H9 (cell line): Measurements from ENCODE around the gene RBP4. TPM values are rescaled to one million over a fixed set of nuclear protein-coding genes. Genes with fewer than 3 reads are reported as not detected.

Experiments used
- DNase-seq: peaks from one replicate; pipeline ENCODE4 v3.0.0-alpha.2; 2017
- H2AFZ ChIP-seq: one replicate; pipeline ENCODE4 v1.6.1; 2013; ENCODE audit warnings: mild to moderate bottlenecking, low read length, control low read depth, moderate library complexity
- H2AK5ac ChIP-seq: 2 replicates; pipeline ENCODE4 v1.6.1; 2013; ENCODE audit warnings: low read length, control low read depth, mixed read lengths; ENCODE audit not compliant: insufficient read length
- H2BK120ac ChIP-seq: one replicate; pipeline ENCODE4 v1.6.1; 2013; ENCODE audit warnings: low read depth, mild to moderate bottlenecking, low read length, control low read depth, inconsistent platforms; ENCODE audit not compliant: poor library complexity, severe bottlenecking
- H2BK12ac ChIP-seq: 2 replicates; pipeline ENCODE4 v1.6.1; 2013; ENCODE audit warnings: low read length, control low read depth, mixed read lengths, low read depth; ENCODE audit not compliant: insufficient read length
- H2BK15ac ChIP-seq: 2 replicates; pipeline ENCODE4 v1.6.1; 2013; ENCODE audit warnings: low read depth, low read length, control low read depth
- H2BK20ac ChIP-seq: one replicate; pipeline ENCODE4 v1.6.1; 2013; ENCODE audit warnings: low read depth, mild to moderate bottlenecking, low read length, control low read depth, inconsistent platforms; ENCODE audit not compliant: poor library complexity, severe bottlenecking
- H2BK5ac ChIP-seq: 2 replicates; pipeline ENCODE4 v1.6.1; 2013; ENCODE audit warnings: low read length, control low read depth, mixed read lengths; ENCODE audit not compliant: insufficient read length
- H3K14ac ChIP-seq: 2 replicates; pipeline ENCODE4 v1.6.1; 2013; ENCODE audit warnings: low read length, control low read depth; ENCODE audit not compliant: insufficient read depth
- H3K18ac ChIP-seq: 2 replicates; pipeline ENCODE4 v1.6.1; 2013; ENCODE audit warnings: low read depth, mild to moderate bottlenecking, mixed read lengths, low read length, control low read depth; ENCODE audit not compliant: insufficient read length
- H3K23ac ChIP-seq: 2 replicates; pipeline ENCODE4 v1.6.1; 2013; ENCODE audit warnings: low read length, control low read depth, mixed read lengths, low read depth; ENCODE audit not compliant: insufficient read length
- H3K23me2 ChIP-seq: 2 replicates; pipeline ENCODE4 v1.6.1; 2013; ENCODE audit warnings: low read depth, mild to moderate bottlenecking, mixed read lengths, low read length, control low read depth; ENCODE audit not compliant: insufficient read length, poor library complexity, severe bottlenecking
- H3K27ac ChIP-seq: 2 replicates; pipeline ENCODE4 v1.5.1; 2013; ENCODE audit warnings: low read length, control low read depth, mixed read lengths, low read depth; ENCODE audit not compliant: insufficient read length
- H3K27me3 ChIP-seq: 2 replicates; pipeline ENCODE4 v1.6.1; 2013; ENCODE audit warnings: low read length, control low read depth, inconsistent platforms; ENCODE audit not compliant: insufficient read depth
- H3K4ac ChIP-seq: 2 replicates; pipeline ENCODE4 v1.6.1; 2013; ENCODE audit warnings: low read depth, mild to moderate bottlenecking, control low read depth, inconsistent platforms, low read length, moderate library complexity
- H3K4me1 ChIP-seq: 2 replicates; pipeline ENCODE4 v1.6.1; 2013; ENCODE audit warnings: low read length, control low read depth, inconsistent platforms; ENCODE audit not compliant: insufficient read depth
- H3K4me2 ChIP-seq: 2 replicates; pipeline ENCODE4 v1.6.1; 2013; ENCODE audit warnings: low read length, control low read depth, mixed read lengths; ENCODE audit not compliant: insufficient read length, insufficient read depth
- H3K56ac ChIP-seq: 2 replicates; pipeline ENCODE4 v1.6.1; 2013; ENCODE audit warnings: low read depth, mild to moderate bottlenecking, mixed read lengths, low read length, control low read depth; ENCODE audit not compliant: insufficient read length
- H3K79me1 ChIP-seq: 2 replicates; pipeline ENCODE4 v1.6.1; 2013; ENCODE audit warnings: low read depth, mild to moderate bottlenecking, moderate library complexity, low read length, control low read depth, inconsistent platforms; ENCODE audit not compliant: insufficient read depth, poor library complexity, severe bottlenecking
- H3K79me2 ChIP-seq: 2 replicates; pipeline ENCODE4 v1.6.1; 2013; ENCODE audit warnings: low read length, control low read depth, inconsistent platforms; ENCODE audit not compliant: insufficient read depth
- H3K9ac ChIP-seq: 2 replicates; pipeline ENCODE4 v1.6.1; 2013; ENCODE audit warnings: low read length, control low read depth, mixed read lengths; ENCODE audit not compliant: insufficient read length; ENCODE audit errors: extremely low read depth
- H3K9me3 ChIP-seq: one replicate; pipeline ENCODE4 v1.6.1; 2013; ENCODE audit warnings: low read depth, low read length, inconsistent platforms; ENCODE audit not compliant: control insufficient read depth
- H3T11ph ChIP-seq: one replicate; pipeline ENCODE4 v1.6.1; 2013; ENCODE audit warnings: mild to moderate bottlenecking, low read length, control low read depth, inconsistent platforms
- H4K20me1 ChIP-seq: one replicate; pipeline ENCODE4 v1.6.1; 2013; ENCODE audit not compliant: control insufficient read depth, insufficient read length, insufficient read depth
- H4K5ac ChIP-seq: 2 replicates; pipeline ENCODE4 v1.6.1; 2013; ENCODE audit warnings: low read depth, mild to moderate bottlenecking, mixed read lengths, low read length, control low read depth; ENCODE audit not compliant: insufficient read length
- H4K8ac ChIP-seq: replicated peaks from 2 replicates; pipeline ENCODE4 v1.6.1; 2013; ENCODE audit warnings: low read length, control low read depth, mixed read lengths, low read depth; ENCODE audit not compliant: insufficient read length
- H4K91ac ChIP-seq: 2 replicates; pipeline ENCODE4 v1.6.1; 2013; ENCODE audit warnings: low read depth, mild to moderate bottlenecking, moderate library complexity, mixed read lengths, low read length, control low read depth; ENCODE audit not compliant: insufficient read length
- H3K27ac Mint-ChIP-seq, 3 experiments: 2 replicates in 2 of 3; 3 replicates in 1 of 3; pipeline ENCODE4 v1.8.0; 2020 to 2021; ENCODE audit warnings: mixed read lengths in 3 of 3, mild to moderate bottlenecking in 1 of 3, moderate library complexity in 1 of 3
- H3K27me3 Mint-ChIP-seq: 2 replicates; pipeline ENCODE4 v1.8.0; 2021; ENCODE audit warnings: low read depth, mild to moderate bottlenecking, moderate library complexity, mixed read lengths
- H3K36me3 Mint-ChIP-seq, 3 experiments: 2 replicates in 2 of 3; 3 replicates in 1 of 3; pipeline ENCODE4 v1.8.0; 2020 to 2021; ENCODE audit warnings: low read depth in 3 of 3, mixed read lengths in 3 of 3; ENCODE audit not compliant: insufficient read depth in 1 of 3
- H3K4me1 Mint-ChIP-seq, 2 experiments: 2 replicates each; pipeline ENCODE4 v1.8.0; 2020; ENCODE audit warnings: mixed read lengths in 2 of 2
- H3K4me3 Mint-ChIP-seq, 2 experiments: 2 replicates in 1 of 2; 3 replicates in 1 of 2; pipeline ENCODE4 v1.8.0; 2020 to 2021; ENCODE audit warnings: mild to moderate bottlenecking in 2 of 2, mixed read lengths in 2 of 2, moderate library complexity in 1 of 2
- H3K9me3 Mint-ChIP-seq, 2 experiments: 2 replicates in 1 of 2; 3 replicates in 1 of 2; pipeline ENCODE4 v1.8.0; 2020; ENCODE audit warnings: mild to moderate bottlenecking in 2 of 2, mixed read lengths in 2 of 2, moderate library complexity in 1 of 2
- CTCF ChIP-seq: fragments of 200-600 bp; sonication (generic); conservative IDR thresholded peaks from 3 replicates; pipeline ENCODE4 v1.8.0; 2021; ENCODE audit warnings: antibody characterized with exemption, mild to moderate bottlenecking
- WGBS: extraction: QIAGEN DNeasy Blood & Tissue Kit; methylation state at CpG from one replicate; pipeline ENCODE4 v1.1.7; 2013; ENCODE audit warnings: missing lambda C conversion rate, low lambda C conversion rate, mixed read lengths; ENCODE audit not compliant: insufficient read length; ENCODE audit errors: extremely low coverage; 5-methylcytosine and 5-hydroxymethylcytosine counted together
- total RNA-seq: library from RNA; stranded (reverse); gene quantifications from 2 replicates; pipeline ENCODE4 v1.2.1, GENCODE V29; 2021

The RBP4 gene
- total RNA-seq, 1 experiment from 2014 or later: not detected

- Histone ChIP-seq H4K5ac (no peak overlapping the region), H2BK15ac (no peak overlapping the region), H3K4ac (no peak overlapping the region), H3K23me2 (no peaks in the 10 kb centered on the region), H3K23ac (no peak overlapping the region), H3K4me2 (no peak overlapping the region), H3K14ac (no peak overlapping the region), H3K18ac (no peak overlapping the region), H3K79me2 (no peaks in the 10 kb centered on the region), H3K56ac (no peak overlapping the region), H2BK120ac (no peak overlapping the region), H4K91ac (no peak overlapping the region), H2BK20ac (no peak overlapping the region), H4K8ac (no peak overlapping the region), H3K27me3 (peaks cover 25% of the 10 kb centered on the region), H2BK5ac (no peak overlapping the region), H3K27ac (no peak overlapping the region), H4K20me1 (no peaks in the 10 kb centered on the region), H3K9ac (no peak overlapping the region), H3K9me3 (no peaks in the 10 kb centered on the region), H3T11ph (no peak overlapping the region), H3K4me1 (no peaks in the 10 kb centered on the region), H3K79me1 (no peaks in the 10 kb centered on the region), H2AFZ (no peak overlapping the region), H2AK5ac (no peak overlapping the region), H2BK12ac (no peak overlapping the region)
- H3K4me3 Mint-ChIP-seq: no peak overlapping the region
- DNase-seq: no peak
- H3K4me1 Mint-ChIP-seq: peaks cover 0 to 2% of the 10 kb centered on the region in 2 experiments; a peak in 2 of 4 replicates
- no peaks in the 10 kb centered on the region for H3K9me3 Mint-ChIP-seq
- H3K27ac Mint-ChIP-seq: no peak overlapping the region
- no CpG with 5 or more reads among the region's 10 CpGs for WGBS
- no peaks in the 10 kb centered on the region for H3K36me3 Mint-ChIP-seq
- peaks cover 64% of the 10 kb centered on the region for H3K27me3 Mint-ChIP-seq
- no peak for TF ChIP-seq CTCF
Measured at GRCh38 chr10:93573051-93573909, 27.8 kb downstream of the RBP4 start.
